ENCODE data around the gene PTPRD. TPM values are rescaled to one million over a fixed set of nuclear protein-coding genes. Genes with fewer than 3 reads are reported as not detected.

Gene PTPRD
- 109 to 112 TPM (median 109 TPM) in 3 replicates for total RNA-seq

- H3K4me1 Mint-ChIP-seq, result peaks cover 14% of the 10 kb centered on the region
- H3K36me3 Mint-ChIP-seq, result no peaks in the 10 kb centered on the region
- H3K4me3 Mint-ChIP-seq, result peak within 1 kb of the TSS; percentile 98
- no peaks in the 10 kb centered on the region for H3K9me3 Mint-ChIP-seq
- peak; percentile 44 to 74 for DNase-seq (ENCODE audit: low spot score in 2 of 2, unreplicated experiment in 2 of 2)
- no peak for TF ChIP-seq CTCF (IDR thresholded peaks at IDR 0.05; ENCODE audit: unreplicated experiment)
- peak within 1 kb of the TSS; percentile 90 for H3K27ac Mint-ChIP-seq
- peaks cover 80% of the 10 kb centered on the region for H3K27me3 Mint-ChIP-seq (ENCODE audit: low read depth)
Observed at GRCh38 chr9:10612641-10613398, at the start of gene PTPRD. PTPRD (minus strand) TSS chr9:10613002.

- H3K9me3 Mint-ChIP-seq, result no peaks in the 10 kb centered on the region
- H3K4me3 Mint-ChIP-seq, result no peak overlapping the region
- peaks cover 6% of the 10 kb centered on the region for H3K27me3 Mint-ChIP-seq (ENCODE audit: low read depth)
- DNase-seq (ENCODE audit: low spot score in 2 of 2, unreplicated experiment in 2 of 2), result no peak
- no peaks in the 10 kb centered on the region for H3K36me3 Mint-ChIP-seq
- peaks cover 3% of the 10 kb centered on the region for H3K4me1 Mint-ChIP-seq
- TF ChIP-seq CTCF (IDR thresholded peaks at IDR 0.05; ENCODE audit: unreplicated experiment), result no peak
- no peak overlapping the region for H3K27ac Mint-ChIP-seq
Observed at GRCh38 chr9:10661994-10662393, 49.2 kb upstream of the PTPRD start.

- TF ChIP-seq CTCF (IDR thresholded peaks at IDR 0.05; ENCODE audit: unreplicated experiment), result no peak
- no peak for DNase-seq (ENCODE audit: low spot score in 2 of 2, unreplicated experiment in 2 of 2)
- Mint-ChIP-seq H3K27me3 (ENCODE audit: low read depth) (peaks cover 6% of the 10 kb centered on the region), H3K4me3 (no peak overlapping the region), H3K9me3 (no peaks in the 10 kb centered on the region), H3K27ac (no peak overlapping the region), H3K36me3 (no peaks in the 10 kb centered on the region), H3K4me1 (peaks cover 3% of the 10 kb centered on the region)
Observed at GRCh38 chr9:10661376-10661775, 48.6 kb upstream of the PTPRD start.

GRCh38 chr9:10651012-10651411 lies 38.2 kb upstream of the PTPRD start:
- Mint-ChIP-seq H3K9me3 (peaks cover 24% of the 10 kb centered on the region), H3K36me3 (no peaks in the 10 kb centered on the region), H3K4me1 (no peaks in the 10 kb centered on the region), H3K27me3 (ENCODE audit: low read depth) (peaks cover under 1% of the 10 kb centered on the region), H3K27ac (no peak overlapping the region), H3K4me3 (no peak overlapping the region)
- DNase-seq (ENCODE audit: low spot score in 2 of 2, unreplicated experiment in 2 of 2), result no peak
- no peak for TF ChIP-seq CTCF (IDR thresholded peaks at IDR 0.05; ENCODE audit: unreplicated experiment)

- H3K27ac Mint-ChIP-seq, result no peak overlapping the region
- peaks cover 24% of the 10 kb centered on the region for H3K9me3 Mint-ChIP-seq
- no peak for DNase-seq (ENCODE audit: low spot score in 2 of 2, unreplicated experiment in 2 of 2)
- H3K27me3 Mint-ChIP-seq (ENCODE audit: low read depth), result no peaks in the 10 kb centered on the region
- no peaks in the 10 kb centered on the region for H3K4me1 Mint-ChIP-seq
- no peaks in the 10 kb centered on the region for H3K36me3 Mint-ChIP-seq
- no peak for TF ChIP-seq CTCF (IDR thresholded peaks at IDR 0.05; ENCODE audit: unreplicated experiment)
- no peak overlapping the region for H3K4me3 Mint-ChIP-seq
Observed at GRCh38 chr9:10649076-10649475, 36.3 kb upstream of the PTPRD start.

Data from mesothelial cell of epicardium (in vitro differentiated cells).